OCI-LY1 (cell line): ENCODE results near the gene BCL10.

ENCODE experiments used
- CTCF ChIP-seq: fragments of 200-600 bp; sonication (generic), shearing (Covaris generic); IDR thresholded peaks from 2 replicates; pipeline ENCODE4 v1.5.1; 2017; ENCODE audit warnings: mild to moderate bottlenecking, antibody characterized with exemption, low read length, moderate library complexity, mixed read lengths
- EZH2 ChIP-seq: fragments of 200-600 bp; sonication (generic), shearing (Covaris generic); IDR thresholded peaks from 2 replicates; pipeline ENCODE4 v1.8.0; 2017; ENCODE audit warnings: borderline replicate concordance, mixed run types, mild to moderate bottlenecking, antibody characterized with exemption, low read length, moderate library complexity, mixed read lengths

GRCh38 chr1:85244271-85245061 is 32.0 kb downstream of the BCL10 start:
- TF ChIP-seq CTCF (no peak), EZH2 (no peak)
